ENCODE results near the gene LNP1.
"Not testable (repeated sequence)": the region's sequence is repeated elsewhere in the genome, so short reads cannot be mapped to it uniquely, and the experiment has no call there.

DNA sequence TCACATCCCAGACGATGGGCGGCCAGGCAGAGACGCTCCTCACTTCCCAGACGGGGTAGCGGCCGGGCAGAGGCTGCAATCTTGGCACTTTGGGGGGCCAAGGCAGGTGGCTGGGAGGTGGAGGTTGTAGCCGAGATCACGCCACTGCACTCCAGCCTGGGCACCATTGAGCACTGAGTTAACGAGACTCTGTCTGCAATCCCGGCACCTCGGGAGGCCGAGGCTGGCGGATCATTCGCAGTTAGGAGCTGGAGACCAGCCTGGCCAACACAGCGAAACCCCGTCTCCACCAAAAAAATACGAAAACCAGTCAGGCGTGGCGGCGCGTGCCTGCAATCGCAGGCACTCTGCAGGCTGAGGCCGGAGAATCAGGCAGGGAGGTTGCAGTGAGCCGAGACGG lies 77.2 kb downstream of the LNP1 start:
- TF ChIP-seq, protein P1, sequence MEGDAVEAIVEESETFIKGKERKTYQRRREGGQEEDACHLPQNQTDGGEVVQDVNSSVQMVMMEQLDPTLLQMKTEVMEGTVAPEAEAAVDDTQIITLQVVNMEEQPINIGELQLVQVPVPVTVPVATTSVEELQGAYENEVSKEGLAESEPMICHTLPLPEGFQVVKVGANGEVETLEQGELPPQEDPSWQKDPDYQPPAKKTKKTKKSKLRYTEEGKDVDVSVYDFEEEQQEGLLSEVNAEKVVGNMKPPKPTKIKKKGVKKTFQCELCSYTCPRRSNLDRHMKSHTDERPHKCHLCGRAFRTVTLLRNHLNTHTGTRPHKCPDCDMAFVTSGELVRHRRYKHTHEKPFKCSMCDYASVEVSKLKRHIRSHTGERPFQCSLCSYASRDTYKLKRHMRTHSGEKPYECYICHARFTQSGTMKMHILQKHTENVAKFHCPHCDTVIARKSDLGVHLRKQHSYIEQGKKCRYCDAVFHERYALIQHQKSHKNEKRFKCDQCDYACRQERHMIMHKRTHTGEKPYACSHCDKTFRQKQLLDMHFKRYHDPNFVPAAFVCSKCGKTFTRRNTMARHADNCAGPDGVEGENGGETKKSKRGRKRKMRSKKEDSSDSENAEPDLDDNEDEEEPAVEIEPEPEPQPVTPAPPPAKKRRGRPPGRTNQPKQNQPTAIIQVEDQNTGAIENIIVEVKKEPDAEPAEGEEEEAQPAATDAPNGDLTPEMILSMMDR (IDR thresholded peaks at IDR 0.05; ENCODE audit: low read depth, low read length) = not testable (repeated sequence)
- not testable (repeated sequence) for TF ChIP-seq EZH2phosphoT487 (IDR thresholded peaks at IDR 0.05; ENCODE audit: low read depth)
